Smooth muscle cell (in vitro differentiated cells): ENCODE data around the gene PPP4R4. TPM values are rescaled to one million over a fixed set of nuclear protein-coding genes. Genes with fewer than 3 reads are reported as not detected.

Experiments used
- DNase-seq: peaks from one replicate; lab custom pipeline; 2025; ENCODE audit not compliant: unreplicated experiment; lab: John Stamatoyannopoulos, UW
- H2AFZ ChIP-seq: fragments of 200-600 bp; sonication (generic); 2 replicates; pipeline ENCODE4 v1.6.0; 2016; ENCODE audit warnings: antibody characterized with exemption, low read depth, mild to moderate bottlenecking
- H3F3A ChIP-seq: fragments of 200-600 bp; sonication (generic); 2 replicates; pipeline ENCODE4 v1.6.0; 2017; ENCODE audit warnings: antibody characterized with exemption, low read depth
- H3K27ac ChIP-seq: fragments of 200-600 bp; sonication (generic); 2 replicates; pipeline ENCODE4 v1.5.1; 2016; ENCODE audit warnings: low read depth, mild to moderate bottlenecking
- H3K27me3 ChIP-seq: fragments of 200-600 bp; sonication (generic); 2 replicates; pipeline ENCODE4 v1.6.1; 2016; ENCODE audit warnings: low read depth, mild to moderate bottlenecking
- H3K36me3 ChIP-seq: fragments of 200-600 bp; sonication (generic); 2 replicates; pipeline ENCODE4 v1.5.1; 2016; ENCODE audit warnings: low read depth
- H3K4me1 ChIP-seq: fragments of 200-600 bp; sonication (generic); 2 replicates; pipeline ENCODE4 v1.5.1; 2016; ENCODE audit warnings: low read depth
- H3K4me2 ChIP-seq: fragments of 200-600 bp; sonication (generic); 2 replicates; pipeline ENCODE4 v1.6.0; 2016; ENCODE audit warnings: mild to moderate bottlenecking
- H3K4me3 ChIP-seq: fragments of 200-600 bp; sonication (generic); 2 replicates; pipeline ENCODE4 v1.5.1; 2016; ENCODE audit warnings: mild to moderate bottlenecking
- H3K79me2 ChIP-seq: fragments of 200-600 bp; sonication (generic); 2 replicates; pipeline ENCODE4 v1.6.0; 2016; ENCODE audit warnings: low read depth, mild to moderate bottlenecking
- H3K9ac ChIP-seq: fragments of 200-600 bp; sonication (generic); 2 replicates; pipeline ENCODE4 v1.6.0; 2016; ENCODE audit warnings: low read depth
- H3K9me3 ChIP-seq: fragments of 200-600 bp; sonication (generic); replicated peaks from 2 replicates; pipeline ENCODE4 v1.5.1; 2016; ENCODE audit warnings: low read depth
- H4K20me1 ChIP-seq: fragments of 200-600 bp; sonication (generic); 2 replicates; pipeline ENCODE4 v1.6.0; 2016; ENCODE audit warnings: low read depth
- CTCF ChIP-seq: fragments of 200-600 bp; sonication (generic); IDR thresholded peaks from 2 replicates; pipeline ENCODE4 v1.5.1; 2017; ENCODE audit warnings: borderline replicate concordance, mild to moderate bottlenecking, antibody characterized with exemption; ENCODE audit not compliant: insufficient read depth, poor library complexity, severe bottlenecking
- WGBS: methylation state at CpG from one replicate; pipeline ENCODE4 v1.1.7; 2016; ENCODE audit warnings: low lambda C conversion rate; 5-methylcytosine and 5-hydroxymethylcytosine counted together
- polyA plus RNA-seq: library from polyadenylated mRNA; unstranded; fragments of >200 nt; fragmentation: Nextera tagmentation; extraction: Ambion mirVana; gene quantifications from 2 replicates; pipeline ENCODE4 v1.2.1, GENCODE V29; 2016
- total RNA-seq: library from RNA; depleted of rRNA; stranded (reverse); fragments of >200 nt; gene quantifications from 2 replicates; pipeline ENCODE4 v1.2.3, GENCODE V29; 2014

PPP4R4 gene
- total and polyA plus RNA-seq, 2 experiments from 2014 or later: 0.27 TPM

GRCh38 chr14:94180655-94181271 is 6.6 kb downstream of the PPP4R4 start:
- DNase-seq: no peak
- peak; percentile 60 for TF ChIP-seq CTCF

DNA sequence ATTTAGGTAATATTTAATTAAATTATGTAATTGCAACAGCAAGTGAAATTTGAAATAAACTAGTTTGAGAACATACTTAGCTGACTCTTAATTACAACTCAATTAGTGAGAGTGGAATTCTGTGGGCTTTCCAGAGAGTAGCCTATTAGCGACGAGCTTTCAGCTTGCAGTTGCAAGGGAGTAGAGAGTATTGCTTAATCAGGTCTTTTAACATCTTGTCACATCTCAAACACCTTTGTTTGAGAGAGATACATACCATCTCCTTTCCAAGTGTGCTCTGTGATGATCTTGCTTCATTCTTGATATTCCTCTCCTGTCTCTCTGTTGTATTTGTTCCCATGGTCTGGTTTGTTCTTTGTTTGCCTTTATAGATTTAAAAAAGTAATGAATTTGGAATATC is 7.7 kb downstream of the PPP4R4 start:
- 69% methylated on average over 2 of the region's 2 CpGs for WGBS
- peaks cover 11% of the 10 kb centered on the region for H3K4me1 ChIP-seq
- peak; percentile 5 for TF ChIP-seq CTCF
- no peaks in the 10 kb centered on the region for H3K79me2 ChIP-seq
- H3K27ac ChIP-seq: no peak overlapping the region
- no peaks in the 10 kb centered on the region for H4K20me1 ChIP-seq
- H3K27me3 ChIP-seq: peaks cover 34% of the 10 kb centered on the region
- H2AFZ ChIP-seq: no peak overlapping the region
- no peak for DNase-seq
- H3F3A ChIP-seq: no peaks in the 10 kb centered on the region
- H3K36me3 ChIP-seq: no peaks in the 10 kb centered on the region
- H3K4me3 ChIP-seq: no peak overlapping the region
- no peak overlapping the region for H3K4me2 ChIP-seq
- no peaks in the 10 kb centered on the region for H3K9me3 ChIP-seq
- no peak overlapping the region for H3K9ac ChIP-seq

More at GRCh38 chr14:94180655-94181271, 6.6 kb downstream of the PPP4R4 start:
- Histone ChIP-seq H3K4me3 (no peak overlapping the region), H3K36me3 (no peaks in the 10 kb centered on the region), H3K27me3 (peaks cover 44% of the 10 kb centered on the region), H3K9ac (no peak overlapping the region), H2AFZ (no peak overlapping the region), H4K20me1 (no peaks in the 10 kb centered on the region), H3F3A (no peaks in the 10 kb centered on the region), H3K27ac (no peak overlapping the region), H3K9me3 (no peaks in the 10 kb centered on the region), H3K4me2 (peak overlapping the region; percentile 36), H3K4me1 (peaks cover 17% of the 10 kb centered on the region), H3K79me2 (no peaks in the 10 kb centered on the region)
- WGBS: 41% methylated on average over 4 of the region's 4 CpGs

DNA sequence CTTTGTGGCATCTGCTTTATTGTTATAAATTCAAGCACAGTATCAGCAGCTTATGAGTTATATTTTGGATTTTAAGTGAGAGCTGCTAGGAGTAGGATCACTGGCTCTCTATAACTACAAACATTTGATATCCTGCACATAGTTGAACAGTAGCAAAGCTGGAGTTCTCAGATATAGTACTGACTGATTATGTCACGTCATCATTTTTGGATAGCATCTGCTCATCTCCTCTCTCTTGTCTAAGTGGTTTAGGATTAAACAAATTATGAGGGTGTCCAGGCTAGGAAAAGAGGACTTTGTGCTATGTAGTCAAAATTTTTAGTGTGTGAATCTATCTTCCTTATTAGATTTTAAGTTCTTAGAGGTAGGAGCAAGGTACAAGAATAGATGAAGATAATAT is 18.4 kb downstream of the PPP4R4 start:
- Histone ChIP-seq H3F3A (no peaks in the 10 kb centered on the region), H3K4me2 (no peak overlapping the region), H3K36me3 (no peaks in the 10 kb centered on the region), H3K27ac (no peak overlapping the region), H4K20me1 (no peaks in the 10 kb centered on the region), H3K79me2 (no peaks in the 10 kb centered on the region), H3K4me1 (no peaks in the 10 kb centered on the region), H3K4me3 (no peak overlapping the region), H3K27me3 (no peaks in the 10 kb centered on the region), H3K9ac (no peak overlapping the region), H3K9me3 (no peaks in the 10 kb centered on the region), H2AFZ (no peak overlapping the region)
- 77% methylated on average over 1 of the region's 1 CpG for WGBS
- TF ChIP-seq CTCF: no peak
- no peak for DNase-seq

GRCh38 chr14:94193776-94194175 is 19.7 kb downstream of the PPP4R4 start:
- Histone ChIP-seq H4K20me1 (no peaks in the 10 kb centered on the region), H3K4me3 (no peak overlapping the region), H3K27me3 (no peaks in the 10 kb centered on the region), H3K4me2 (no peak overlapping the region), H3F3A (no peaks in the 10 kb centered on the region), H3K36me3 (no peaks in the 10 kb centered on the region), H3K4me1 (no peaks in the 10 kb centered on the region), H3K79me2 (no peaks in the 10 kb centered on the region), H3K9me3 (no peaks in the 10 kb centered on the region), H2AFZ (no peak overlapping the region), H3K9ac (no peak overlapping the region), H3K27ac (no peak overlapping the region)
- no peak for DNase-seq
- no peak for TF ChIP-seq CTCF
- 33% methylated on average over 1 of the region's 1 CpG for WGBS
